ENCODE data around the gene TBXT.
"Not testable (repeated sequence)": the region's sequence is repeated elsewhere in the genome, so short reads cannot be mapped to it uniquely, and the experiment has no call there.

The TBXT gene, protein sequence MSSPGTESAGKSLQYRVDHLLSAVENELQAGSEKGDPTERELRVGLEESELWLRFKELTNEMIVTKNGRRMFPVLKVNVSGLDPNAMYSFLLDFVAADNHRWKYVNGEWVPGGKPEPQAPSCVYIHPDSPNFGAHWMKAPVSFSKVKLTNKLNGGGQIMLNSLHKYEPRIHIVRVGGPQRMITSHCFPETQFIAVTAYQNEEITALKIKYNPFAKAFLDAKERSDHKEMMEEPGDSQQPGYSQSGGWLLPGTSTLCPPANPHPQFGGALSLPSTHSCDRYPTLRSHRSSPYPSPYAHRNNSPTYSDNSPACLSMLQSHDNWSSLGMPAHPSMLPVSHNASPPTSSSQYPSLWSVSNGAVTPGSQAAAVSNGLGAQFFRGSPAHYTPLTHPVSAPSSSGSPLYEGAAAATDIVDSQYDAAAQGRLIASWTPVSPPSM

DNA sequence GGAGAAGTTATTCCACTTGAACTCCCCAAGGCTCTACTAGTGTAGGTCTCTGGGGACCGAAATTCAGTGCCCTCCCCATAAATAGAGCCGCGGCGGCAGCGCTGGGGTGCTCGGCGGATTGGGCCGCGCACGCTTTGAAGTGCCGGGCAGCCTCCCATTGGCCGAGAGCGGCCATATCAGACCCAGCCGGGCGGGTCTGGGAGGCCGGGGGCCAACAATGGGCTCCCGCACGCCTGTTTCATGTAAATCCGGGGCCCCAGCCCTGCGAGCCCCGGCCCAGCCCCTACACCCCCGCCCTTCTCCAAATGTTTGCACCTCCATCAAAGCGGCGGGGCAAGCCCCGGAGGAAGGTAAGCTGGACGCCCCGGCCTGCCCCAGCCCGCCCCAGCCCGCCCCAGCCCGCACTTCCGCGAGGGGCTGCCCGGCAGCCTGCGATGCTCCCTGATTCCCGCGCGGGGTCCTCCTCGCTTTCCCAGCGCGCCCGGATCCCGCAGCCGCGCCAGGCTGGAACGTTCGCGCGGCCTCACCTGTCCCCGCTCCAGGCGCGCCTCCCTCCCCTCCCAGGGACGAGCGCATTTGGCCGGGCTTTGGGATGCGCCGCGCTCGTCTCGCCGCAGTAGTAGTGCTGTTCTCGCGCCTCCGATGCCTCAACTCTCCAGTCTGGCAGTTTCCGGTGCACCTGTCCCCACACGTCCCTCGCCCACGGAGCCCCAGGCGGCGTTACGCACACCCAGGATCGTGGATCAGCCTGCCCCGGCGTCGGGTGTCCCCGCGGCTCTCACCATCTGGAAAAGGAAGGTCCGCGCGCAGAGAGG is at the start of gene TBXT:
Gene TBXT, minus strand, starts transcription at position 51 of the 815 bp plus-strand sequence. CDS start 260 bp downstream, outside the sequence.
- DNase-seq (ENCODE audit: low read depth, low spot score), result no peak

DNA sequence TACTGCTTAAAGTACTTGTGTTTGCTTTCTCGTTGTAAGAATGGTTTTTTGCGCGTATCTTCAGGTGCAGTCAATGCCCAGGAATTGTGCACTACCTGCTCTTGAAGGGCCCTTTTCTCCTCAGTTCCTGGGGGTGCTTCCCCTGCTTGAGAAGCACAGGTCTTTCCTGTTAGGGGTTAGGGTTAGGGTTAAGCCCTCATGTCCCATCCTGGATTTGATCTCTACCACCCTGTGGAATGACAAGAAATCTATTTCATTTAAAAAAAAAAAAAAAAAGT is 39.6 kb upstream of the TBXT start:
- DNase-seq (ENCODE audit: low read depth, low spot score), result no peak

DNA sequence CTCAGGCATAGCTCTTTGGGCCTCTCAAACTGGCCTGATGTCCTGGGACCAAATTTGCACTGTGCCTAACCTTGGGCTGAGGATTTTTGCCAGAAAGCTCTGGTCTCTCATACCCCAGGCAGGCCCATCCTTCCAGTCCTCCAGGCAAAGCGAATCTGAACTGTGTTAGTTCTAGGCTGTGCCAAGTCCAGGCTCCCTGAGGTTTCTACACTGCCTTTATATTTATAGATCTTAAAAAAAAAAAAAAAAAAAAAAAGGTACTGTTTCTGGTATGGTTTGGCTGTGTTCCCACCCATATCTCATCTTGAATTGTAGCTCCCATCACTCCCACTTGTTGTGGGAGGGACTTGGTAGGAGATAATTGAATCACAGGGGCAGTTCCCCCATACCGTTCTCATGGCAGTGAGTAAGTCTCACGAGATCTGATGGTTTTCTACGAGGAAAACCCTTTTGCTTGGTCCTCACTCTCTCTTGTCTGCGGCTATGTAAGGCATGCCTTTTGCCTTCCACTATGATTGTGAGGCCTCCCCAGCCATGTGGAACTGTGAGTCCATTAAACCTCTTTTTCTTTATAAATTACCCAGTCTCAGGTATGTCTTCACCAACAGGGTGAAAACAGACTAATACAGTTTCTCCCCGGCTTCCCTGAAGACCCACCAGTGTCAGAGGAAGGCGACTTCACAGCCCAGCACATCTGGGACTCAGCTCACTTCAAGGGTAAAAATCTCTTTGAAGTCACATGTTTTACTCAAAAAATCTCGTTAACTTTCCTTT is 39.0 kb upstream of the TBXT start:
- DNase-seq (ENCODE audit: low read depth, low spot score), result no peak

DNA sequence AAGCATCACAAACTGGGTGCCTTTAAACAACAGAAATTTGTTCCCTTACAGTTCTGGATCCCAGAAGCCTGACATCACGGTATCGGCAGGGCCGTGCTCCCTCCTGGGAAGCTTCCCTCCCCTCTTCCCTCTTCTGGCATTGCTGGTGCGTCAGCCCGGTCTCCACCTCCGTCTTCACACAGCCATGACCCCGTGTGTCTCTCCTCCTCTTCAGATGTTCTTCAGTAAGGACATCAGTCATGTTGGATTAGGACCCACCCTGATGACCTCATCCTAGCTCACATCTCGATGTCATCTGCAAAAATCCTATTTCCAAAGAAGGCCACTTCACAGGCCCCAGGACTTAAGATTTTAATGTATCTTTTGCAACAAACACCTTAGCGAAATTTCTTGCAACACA is 38.4 kb upstream of the TBXT start:
- DNase-seq (ENCODE audit: low read depth, low spot score), result no peak

DNA sequence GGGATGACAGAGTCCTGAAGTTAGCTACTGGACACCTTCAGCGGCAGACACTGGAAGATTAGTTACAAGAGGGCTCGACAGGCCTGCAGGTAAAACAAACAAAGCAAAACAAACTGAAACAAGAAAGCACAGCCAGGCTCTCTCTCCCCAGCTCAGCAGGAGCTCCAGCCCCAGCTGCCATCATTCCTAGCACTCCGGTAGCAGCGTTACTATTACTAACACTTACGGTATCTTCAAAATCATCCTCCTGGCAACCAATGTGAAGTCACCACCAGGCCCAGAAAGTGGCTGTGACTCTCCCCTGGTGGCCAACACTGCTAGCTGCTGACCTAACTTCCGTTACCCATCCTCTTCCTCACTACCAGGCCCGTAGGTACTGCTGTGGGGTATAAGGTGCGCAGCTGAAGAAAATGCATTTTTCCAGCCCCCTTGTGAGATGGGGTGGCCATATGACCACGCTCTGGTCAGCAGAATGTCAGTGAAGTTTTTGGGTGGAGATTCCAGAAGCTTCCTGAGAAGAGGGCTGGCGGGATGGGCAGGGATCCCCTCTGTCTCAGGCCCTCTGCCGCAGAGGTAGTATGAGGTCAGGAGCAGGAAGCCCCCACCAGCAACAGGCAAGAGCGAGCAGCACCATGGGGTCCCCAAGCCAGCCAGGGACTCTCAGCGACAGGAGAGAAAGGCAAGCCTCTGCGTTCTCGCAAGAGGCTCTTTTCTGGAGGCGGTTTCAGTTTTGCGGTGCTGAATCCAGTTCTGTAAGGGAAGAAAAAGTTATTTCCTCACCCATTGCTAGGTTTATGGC is 37.4 kb upstream of the TBXT start:
- DNase-seq (ENCODE audit: low read depth, low spot score), result no peak

DNA sequence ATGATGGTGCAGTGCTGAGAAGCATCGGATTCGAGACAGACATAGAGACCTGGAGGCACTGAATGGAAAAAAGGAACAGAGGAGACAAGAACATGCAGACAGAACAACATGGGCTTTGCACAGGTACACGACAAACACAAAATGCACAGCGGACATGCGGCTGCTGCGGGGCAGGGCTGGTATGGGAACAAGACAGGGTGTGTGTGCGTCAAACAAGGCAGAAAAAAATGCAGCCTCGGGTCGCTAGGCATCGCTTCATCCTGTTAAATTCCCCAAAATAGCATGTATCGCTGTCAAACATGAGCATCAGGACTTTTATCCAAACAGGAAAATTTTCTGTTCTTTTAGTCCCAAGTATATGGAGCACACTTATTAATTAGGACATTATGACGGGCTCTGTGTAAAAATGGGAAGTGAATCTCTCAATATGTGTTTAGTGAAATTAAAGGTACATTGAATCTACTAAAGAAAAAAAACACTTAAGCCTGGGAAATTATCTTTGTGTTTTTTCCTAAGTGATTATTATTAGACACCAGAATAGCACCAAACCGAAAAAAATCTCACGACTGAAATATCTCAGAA is 36.1 kb upstream of the TBXT start:
- no peak for DNase-seq (ENCODE audit: low read depth, low spot score)

DNA sequence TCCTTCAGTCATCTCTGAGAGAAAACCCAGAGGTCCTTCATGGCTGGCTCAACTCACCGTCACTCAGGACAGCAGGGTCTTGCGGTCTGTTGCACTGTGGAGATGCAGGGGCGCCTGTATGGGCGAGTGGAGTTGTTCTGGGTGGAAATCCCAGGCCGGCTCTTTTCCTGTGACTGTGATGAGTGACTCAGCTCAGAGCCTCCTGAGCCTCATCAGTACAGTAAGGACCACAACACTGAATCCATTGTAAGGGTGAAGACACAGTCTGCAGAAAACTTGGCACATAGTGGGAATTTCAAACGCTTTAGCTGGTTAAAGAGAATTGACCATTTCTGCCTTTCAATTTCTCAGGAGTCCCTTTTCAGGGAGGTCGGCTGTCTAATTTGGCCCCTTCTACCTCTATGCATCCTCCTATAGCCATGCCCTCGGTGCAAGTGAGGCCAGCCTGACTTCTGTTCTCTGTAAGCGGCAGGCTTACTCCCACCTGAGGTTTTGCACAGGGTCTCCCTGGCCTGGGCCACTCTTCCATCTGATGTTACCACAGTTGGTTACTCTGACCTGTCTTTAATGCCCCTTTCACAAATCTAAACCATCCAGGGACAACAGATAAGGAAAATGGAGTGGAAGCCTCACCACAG is 35.5 kb upstream of the TBXT start:
- DNase-seq (ENCODE audit: low read depth, low spot score), result no peak

DNA sequence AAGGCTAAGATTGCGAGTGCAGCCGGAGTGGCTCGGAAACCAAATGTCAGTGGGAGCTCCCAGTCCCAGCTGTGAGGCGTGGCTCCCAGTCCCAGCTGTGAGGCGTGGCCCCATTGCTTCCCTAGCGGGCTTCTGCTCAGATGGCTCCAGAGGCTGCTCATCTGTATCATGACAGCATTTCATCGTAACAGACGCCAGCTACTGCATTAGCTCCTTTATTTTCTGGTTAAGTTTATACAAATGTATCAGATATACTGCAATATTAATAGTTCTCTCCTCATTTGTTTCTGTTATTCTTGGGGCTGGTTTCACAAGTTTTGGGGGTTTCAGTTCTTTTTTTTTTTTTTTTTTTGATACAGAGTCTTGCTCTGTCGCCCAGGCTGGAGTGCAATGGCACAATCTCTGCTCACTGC is 34.7 kb upstream of the TBXT start:
- DNase-seq (ENCODE audit: low read depth, low spot score), result no peak

DNA sequence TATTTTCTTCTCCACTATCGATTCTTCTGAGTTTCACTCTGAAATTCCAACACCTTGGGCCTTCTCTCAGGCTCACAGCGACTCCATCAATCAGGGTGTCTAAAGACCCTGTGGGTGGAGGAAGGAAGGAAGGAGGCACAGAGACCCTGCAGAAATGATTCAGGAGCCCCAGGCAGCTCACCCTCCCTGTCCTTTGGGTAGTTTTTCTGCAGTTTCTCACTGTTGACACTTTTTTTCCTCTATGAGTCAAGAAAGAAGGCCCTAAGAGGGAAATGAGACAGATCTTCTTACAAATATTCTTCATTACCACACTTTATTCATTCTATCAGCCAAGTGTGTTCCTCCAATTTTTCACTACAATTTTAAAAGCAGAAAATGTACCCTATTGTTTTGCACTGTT is 34.2 kb upstream of the TBXT start:
- DNase-seq (ENCODE audit: low read depth, low spot score), result no peak

DNA sequence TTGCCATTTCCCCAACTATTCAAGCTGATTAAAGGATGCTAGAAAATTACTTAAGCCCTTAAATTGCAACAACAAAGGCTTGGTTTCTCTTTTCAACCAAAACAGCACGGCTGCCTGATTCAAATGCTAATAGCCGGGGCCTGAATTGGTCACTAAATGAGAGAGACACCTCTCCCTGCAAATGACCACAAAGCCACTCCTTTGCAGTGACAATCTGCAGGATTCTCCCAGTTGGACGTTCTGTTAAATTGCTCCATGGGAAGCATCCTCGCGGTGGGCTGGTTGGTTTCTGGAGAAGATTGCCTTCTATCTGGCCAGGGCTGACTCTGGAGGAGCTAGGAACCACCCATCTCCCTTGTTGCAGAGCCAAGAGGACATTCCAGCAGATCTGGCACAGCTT is 29.7 kb upstream of the TBXT start:
- DNase-seq (ENCODE audit: low read depth, low spot score), result no peak

DNA sequence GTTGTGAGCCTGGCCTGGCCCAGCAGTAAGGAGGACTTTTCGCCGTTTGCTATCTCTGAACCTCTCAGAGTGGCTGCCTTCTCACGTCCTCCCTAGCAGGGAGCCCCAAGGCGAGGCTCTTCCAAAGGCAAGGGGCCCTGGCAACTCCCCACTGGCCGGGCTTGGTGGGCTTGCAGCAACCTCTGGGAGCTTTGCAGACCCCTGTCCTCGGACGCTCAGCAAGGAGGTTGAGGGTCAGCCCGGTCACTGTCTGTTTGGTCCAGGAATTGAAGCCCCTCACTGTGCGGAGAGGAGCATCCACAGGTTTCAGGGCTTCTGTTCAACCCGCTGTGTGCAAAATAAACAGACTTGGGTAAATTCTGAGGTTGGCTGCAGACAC is 28.2 kb upstream of the TBXT start:
- no peak for DNase-seq (ENCODE audit: low read depth, low spot score)

DNA sequence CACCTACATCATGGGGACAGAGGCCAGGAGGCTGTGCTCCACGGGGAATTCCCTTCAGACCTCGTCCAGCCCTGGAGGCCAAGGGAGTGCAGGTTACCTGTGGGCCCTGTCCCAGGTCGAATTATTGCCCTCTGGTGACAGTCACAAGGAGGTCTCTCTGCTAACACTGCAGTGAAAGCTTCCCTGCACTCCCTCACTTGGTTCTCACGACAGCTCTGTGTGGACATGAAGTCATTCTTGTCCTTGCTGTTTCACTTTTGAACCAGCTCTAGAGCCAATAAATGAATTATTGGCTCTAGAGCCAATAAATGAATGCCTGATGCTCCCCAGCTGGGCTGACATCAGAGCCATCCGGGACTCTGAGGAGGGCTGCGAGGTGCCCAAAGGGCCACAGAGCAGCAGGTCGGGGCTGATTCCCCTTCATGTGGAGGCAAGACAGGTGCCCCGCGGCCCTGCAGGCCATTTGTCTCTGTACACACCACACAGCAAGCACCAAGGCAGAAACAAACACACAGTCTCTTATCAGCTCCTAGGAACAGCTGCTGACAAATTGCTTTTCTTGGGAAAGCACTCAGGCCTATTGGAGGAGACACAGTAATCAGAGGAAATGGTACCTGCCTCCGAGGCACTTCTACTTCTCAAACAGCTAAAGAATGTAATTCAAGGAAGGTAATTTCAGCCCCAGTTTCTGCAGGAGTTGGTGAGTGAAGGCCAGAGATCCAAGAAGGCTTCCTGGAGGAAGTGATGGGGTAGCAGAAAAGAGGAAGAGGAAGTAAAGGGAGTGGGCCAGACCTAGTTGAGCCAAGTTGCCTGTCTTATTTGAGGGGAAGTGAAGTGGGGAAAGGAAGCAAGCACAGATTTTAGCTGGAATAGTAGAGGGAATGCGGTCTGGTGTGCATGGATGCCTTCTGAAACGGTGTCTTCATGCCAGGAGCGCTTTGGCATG is 27.5 kb upstream of the TBXT start:
- no peak for DNase-seq (ENCODE audit: low read depth, low spot score)

DNA sequence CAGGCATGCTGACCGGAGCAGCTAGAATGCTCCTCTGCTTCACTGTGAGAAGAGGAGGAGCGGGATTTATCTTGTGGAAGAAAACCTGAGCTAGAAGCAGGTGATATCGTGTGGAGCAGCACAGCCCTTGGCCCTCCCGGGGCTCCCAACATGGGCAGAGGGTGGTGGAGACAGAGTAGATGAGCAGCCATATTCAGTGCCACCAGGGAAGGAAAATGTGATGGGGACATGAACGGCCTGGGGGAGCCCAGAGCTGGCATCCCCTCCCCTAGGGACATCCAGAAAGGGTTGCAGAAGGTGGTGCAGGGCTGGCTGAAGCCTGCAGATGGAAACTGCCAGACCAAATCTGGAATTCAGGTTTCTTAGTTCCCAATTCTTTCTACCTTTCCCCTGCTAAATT is 24.9 kb upstream of the TBXT start:
- no peak for DNase-seq (ENCODE audit: low read depth, low spot score)

DNA sequence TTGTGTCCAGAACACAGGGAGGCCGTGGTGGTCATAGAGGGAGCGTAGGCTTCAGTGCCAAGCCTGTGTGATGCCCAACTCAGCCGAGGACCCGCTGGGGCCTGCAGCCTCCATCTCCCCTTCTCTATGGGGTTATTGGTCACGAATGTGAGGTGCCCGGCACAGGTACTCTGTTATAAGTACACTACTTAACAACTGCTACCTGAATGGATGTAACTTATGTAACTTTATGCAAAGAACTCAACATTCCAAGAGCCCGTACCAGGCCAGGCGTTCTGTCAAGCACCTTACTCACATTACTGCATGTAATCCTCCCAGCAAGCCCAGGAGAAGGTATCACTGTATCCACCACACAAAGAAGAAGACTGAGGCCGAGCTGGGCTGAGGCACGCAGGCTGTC is 24.5 kb upstream of the TBXT start:
- DNase-seq (ENCODE audit: low read depth, low spot score), result no peak

DNA sequence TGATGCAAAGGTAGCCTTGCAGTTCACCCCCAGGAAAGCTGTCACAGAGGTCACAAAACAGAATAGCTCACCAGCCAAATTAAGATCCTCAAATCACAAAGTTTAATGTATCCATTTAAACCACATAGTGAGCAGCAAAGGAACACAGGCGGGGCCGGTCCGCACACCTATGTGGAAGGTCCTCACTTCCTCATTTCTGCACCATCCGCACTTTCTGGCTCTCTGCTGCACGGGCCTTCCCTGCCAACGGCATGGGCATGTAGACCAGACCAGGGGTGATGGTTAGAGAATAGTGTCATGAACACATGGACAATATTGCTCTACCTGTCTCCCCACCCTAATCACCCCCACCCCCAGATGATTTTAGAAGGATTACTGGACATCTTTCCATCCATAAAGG is 12.1 kb upstream of the TBXT start:
- DNase-seq (ENCODE audit: low read depth, low spot score), result no peak

DNA sequence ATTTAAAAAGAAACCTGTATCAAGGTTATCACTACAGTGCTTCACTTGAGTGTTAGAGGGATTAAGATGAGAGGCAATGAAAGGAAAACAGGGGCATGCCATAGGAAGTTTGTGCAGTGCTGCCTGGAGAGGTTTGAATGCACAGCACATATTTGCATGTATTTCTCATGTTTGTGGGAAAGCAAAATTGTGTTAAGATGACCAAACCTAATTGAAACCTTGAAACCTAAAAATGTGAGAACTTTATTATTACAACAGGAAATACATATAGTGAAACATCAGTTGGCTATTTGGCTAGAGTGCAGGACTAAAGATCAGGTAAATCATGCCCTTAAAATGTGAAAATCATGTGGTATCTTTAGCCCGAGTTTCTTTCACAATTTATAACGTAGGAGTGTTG is 8.5 kb upstream of the TBXT start:
- no peak for DNase-seq (ENCODE audit: low read depth, low spot score)

DNA sequence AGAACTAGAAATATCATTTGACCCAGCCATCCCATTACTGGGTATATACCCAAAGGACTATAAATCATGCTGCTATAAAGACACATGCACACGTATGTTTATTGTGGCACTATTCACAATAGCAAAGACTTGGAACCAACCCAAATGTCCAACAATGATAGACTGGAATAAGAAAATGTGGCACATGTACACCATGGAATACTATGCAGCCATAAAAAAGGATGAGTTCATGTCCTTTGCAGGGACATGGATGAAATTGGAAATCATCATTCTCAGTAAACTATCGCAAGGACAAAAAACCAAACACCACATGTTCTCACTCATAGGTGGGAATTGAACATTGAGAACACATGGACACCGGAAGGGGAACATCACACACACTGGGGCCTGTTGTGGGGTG is 7.4 kb upstream of the TBXT start:
- DNase-seq (ENCODE audit: low read depth, low spot score), result not testable (repeated sequence)

DNA sequence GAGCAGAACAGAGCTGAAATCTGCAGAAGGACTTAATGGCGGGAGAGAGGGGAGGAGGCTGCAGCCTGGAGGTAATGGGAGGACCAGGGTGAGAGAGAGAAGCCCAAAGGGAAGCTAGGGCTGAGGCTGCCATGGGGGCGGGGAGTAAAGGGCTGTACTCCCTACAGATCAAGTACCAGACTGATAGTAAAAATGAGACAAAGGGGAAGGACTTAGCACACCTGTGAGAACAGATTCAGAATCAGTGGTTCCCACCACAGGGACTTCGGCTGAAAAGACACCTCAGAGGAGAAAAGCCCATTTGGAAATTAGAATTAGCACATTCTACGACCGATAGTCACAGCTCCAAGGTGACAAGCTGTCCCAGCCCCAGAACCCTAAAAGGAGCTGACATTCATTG is 6.4 kb upstream of the TBXT start:
- no peak for DNase-seq (ENCODE audit: low read depth, low spot score)

DNA sequence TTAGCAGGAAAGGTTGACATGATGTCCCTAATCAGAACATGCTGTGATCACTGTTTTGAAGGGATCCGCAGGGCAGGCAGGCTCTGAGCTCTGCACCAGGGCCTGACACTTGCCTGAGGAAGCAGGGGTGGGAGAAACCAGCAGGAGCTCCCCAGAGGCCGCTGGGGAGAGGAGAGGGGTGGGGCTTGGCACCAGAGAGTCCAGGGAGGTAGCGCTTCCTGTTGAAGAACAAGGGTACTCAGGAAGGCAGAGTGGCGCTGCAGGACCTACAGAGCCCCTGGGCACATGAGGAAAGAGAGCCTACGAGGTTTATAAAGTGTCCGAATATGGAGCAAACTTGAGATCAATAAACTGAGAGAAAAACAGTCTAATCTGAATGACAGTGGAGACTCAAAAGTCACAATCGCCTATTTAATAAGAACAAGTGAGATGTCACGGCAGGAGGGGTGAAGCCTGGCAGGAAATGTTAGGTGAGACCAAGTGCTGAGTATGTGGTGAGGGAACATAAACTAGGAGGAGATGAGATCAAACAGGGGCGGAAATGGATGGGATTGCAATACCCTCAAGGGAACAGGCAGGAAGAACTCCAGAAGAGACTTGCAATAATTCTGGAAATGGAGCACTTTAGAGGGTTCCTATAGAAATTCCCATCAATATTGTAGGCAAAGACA is 5.8 kb upstream of the TBXT start:
- no peak for DNase-seq (ENCODE audit: low read depth, low spot score)

All from iPS DF 19.7 (cell line).